GM10248 (cell line): ENCODE data around the gene TMEM9.
A peak's percentile ranks its signal among the peaks of the same experiment; 100 is the strongest.

ENCODE experiments used
- CTCF ChIA-PET: fragments of 300-600 bp; sonication (Branson Sonifier 250); formaldehyde crosslinking; extraction: SDS; loops from one replicate; lab custom pipeline; 2021; ENCODE audit warnings: antibody characterized with exemption; lab: Yijun Ruan, JAX
- POLR2A ChIA-PET: fragments of 350-650 bp; sonication (Branson Sonifier 250); formaldehyde crosslinking; extraction: SDS; loops from one replicate; lab custom pipeline; 2020; ENCODE audit warnings: antibody characterized with exemption; lab: Yijun Ruan, JAX
- DNase-seq: peaks from one replicate; pipeline ENCODE4 v3.0.0; 2012; ENCODE audit errors: extremely low spot score
- TF ChIP-seq, protein P1 (sequence below): IDR thresholded peaks from 2 replicates; pipeline ENCODE4 v1.5.1; 2012; ENCODE audit warnings: mild to moderate bottlenecking, low read depth; ENCODE audit errors: extremely low read depth, missing control alignments, control extremely low read depth

TMEM9 gene

DNA sequence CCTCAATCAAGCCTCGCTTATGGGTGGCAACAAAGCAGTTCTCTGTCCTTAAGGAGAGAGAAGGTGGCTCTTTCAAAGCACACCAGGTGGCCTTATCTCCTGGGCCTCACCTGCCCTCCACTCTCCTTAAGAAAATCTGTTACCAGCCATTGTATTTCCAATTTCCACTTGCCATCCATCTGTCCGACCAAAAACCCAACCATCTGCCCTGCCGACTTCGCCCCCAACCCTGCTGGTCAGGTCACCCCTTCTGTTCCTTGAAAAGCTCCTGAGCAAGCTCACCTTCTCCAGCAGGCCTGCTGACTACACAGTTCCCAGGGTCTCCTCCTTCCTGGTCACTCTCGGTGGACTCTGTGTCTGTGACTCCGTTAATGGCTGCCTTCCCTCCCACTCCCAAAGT lies 35.7 kb upstream of the TMEM9 start:
- ChIA-PET POLR2A (no interaction called here), CTCF (interaction anchor here (2.6 kb wide), 1 partner anchor 33 kb away, joined by 8 read pairs; no protein-coding TSS in a partner anchor)
- TF ChIP-seq, protein P1, sequence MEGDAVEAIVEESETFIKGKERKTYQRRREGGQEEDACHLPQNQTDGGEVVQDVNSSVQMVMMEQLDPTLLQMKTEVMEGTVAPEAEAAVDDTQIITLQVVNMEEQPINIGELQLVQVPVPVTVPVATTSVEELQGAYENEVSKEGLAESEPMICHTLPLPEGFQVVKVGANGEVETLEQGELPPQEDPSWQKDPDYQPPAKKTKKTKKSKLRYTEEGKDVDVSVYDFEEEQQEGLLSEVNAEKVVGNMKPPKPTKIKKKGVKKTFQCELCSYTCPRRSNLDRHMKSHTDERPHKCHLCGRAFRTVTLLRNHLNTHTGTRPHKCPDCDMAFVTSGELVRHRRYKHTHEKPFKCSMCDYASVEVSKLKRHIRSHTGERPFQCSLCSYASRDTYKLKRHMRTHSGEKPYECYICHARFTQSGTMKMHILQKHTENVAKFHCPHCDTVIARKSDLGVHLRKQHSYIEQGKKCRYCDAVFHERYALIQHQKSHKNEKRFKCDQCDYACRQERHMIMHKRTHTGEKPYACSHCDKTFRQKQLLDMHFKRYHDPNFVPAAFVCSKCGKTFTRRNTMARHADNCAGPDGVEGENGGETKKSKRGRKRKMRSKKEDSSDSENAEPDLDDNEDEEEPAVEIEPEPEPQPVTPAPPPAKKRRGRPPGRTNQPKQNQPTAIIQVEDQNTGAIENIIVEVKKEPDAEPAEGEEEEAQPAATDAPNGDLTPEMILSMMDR: no peak

DNA sequence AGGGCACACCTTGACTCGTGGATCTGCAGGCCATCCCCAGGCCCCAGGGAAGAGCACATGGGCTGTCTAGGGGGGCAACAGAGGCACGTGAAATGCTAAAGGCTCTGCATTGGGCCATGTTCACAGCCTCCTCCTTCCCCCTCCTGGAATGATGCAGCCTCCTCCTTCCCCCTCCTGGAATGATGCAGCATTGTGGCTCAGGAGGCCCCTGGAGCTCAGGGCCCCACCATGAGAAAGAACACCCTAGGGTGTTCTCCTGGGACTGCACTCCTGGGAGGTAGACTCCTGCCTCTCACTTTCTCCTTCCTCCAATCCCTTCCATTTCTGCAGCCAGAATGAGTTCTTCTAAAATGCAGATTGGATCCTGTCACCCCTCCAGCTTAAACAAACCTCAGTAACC lies 34.8 kb upstream of the TMEM9 start:
- ChIA-PET POLR2A (no interaction called here), CTCF (no interaction called here)
- TF ChIP-seq, protein P1: no peak
- DNase-seq: no peak

More for the DNA sequence above, 35.7 kb upstream of the TMEM9 start:
- DNase-seq: no peak

DNA sequence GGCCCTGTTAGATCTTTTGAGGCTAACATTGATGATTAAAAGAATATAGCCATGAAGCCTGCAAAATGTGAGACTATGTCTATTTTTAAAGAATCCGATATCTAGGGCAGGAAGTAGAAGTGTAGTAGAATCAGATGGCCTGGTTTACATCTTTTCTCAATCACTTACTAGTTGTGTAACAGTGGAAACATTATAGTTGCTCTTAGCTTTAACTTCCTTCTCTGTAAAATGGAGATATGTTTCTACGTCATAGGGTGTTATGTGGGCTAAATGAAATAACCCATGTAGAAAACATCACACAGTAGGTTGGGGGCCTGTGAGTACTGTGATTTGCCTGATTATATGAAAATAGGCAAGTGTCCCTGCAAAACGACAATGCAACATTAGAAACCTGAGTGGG lies 31.9 kb upstream of the TMEM9 start:
- CTCF ChIA-PET: interaction anchor here (1.2 to 1.5 kb wide), 2 partner anchors 43 to 68 kb away, joined by 3 read pairs; no protein-coding TSS in a partner anchor
- no peak for DNase-seq
- TF ChIP-seq, protein P1: no peak
- POLR2A ChIA-PET: no interaction called here

DNA sequence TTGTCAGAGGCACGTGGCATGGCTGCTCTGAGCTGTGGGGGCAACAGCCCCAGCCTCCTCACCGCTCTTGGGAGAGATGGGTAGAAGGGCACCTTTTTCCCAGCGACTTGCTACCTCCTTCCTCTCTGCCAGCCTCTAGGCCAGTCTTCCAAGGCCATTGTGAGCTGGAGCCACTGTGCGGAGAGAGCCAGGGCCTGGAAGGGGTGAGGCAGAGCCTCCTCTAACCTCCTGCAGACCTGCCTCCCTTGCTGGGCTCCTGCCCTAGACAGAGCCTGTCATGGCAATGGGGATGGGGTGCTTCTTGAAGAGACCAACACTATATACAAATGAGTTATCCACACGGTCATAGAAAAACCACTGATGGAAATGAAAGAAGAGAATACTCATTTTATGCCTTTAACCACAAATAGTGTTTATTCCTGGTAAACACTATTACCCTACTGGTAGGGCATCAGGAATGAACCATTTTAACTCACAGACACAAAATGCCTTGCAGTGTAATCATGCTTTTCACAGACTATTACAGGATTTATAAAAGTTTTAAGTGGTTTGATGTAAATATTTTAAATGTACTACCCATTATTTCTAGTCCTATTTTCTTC lies 31.4 kb upstream of the TMEM9 start:
- TF ChIP-seq, protein P1: no peak
- ChIA-PET CTCF (interaction anchor here (0.9 to 1.9 kb wide), 5 partner anchors 10 to 69 kb away, joined by 3 to 7 read pairs (median 3); no protein-coding TSS in a partner anchor), POLR2A (no interaction called here)
- no peak for DNase-seq

DNA sequence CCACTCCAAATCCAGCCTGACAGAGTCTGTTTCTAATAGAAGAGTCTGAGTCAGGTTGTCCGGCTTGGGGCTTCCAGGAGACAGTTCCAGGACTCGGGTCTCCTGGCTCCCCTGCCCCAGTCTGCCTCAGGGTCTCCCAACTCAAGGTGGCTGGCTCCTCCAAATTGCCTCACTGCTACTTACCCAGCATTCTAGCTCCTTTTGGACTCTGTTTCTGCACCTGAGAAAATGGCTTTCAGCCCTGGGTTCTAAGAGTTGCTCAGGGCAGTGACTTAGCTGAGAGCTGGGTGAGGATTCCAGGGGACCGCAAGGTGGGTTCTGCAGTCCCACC lies 30.8 kb upstream of the TMEM9 start:
- TF ChIP-seq, protein P1: no peak
- DNase-seq: no peak
- ChIA-PET POLR2A (no interaction called here), CTCF (interaction anchor here (0.9 to 1.9 kb wide), 6 partner anchors 10 to 42 kb away, joined by 3 to 8 read pairs (median 4); partner anchors contain the start of gene TMEM9)

DNA sequence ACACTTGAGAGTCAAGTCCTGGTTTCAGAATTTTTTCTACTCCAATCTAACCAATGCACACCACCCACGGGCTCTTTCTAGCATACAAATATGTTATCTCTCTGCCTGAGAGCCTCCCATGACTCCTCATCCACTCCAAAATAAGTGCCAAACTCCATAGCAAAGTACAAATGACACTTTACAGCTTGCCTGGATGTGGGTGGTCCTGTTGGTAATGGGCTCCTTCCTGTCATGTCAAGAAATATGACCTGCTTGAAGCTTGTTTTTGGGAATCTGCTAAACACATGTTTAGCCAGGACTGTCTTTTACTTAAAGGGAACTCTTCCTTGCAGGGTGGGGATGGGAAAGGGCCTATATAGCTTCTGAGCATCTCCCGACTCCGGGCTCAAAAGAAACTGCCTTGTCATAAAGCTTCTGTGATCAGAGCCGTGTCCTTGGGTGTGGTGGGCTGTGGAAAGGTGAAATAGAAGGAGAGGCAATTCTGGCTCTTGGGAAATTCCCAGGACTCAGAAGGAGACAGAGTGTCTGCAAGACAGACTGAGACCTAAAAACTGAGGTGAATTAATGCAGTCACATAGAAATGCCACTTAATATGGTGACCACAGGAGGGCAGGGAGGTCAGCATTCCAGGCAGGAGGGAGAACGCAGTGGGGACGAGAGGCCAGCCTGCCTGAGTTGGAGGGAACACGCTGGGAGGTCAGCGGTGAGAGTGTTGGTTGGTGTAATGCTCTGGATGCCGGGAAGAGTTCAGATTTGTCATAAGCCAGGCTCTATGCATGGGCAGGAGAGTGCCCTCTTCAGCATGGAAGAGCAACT lies 30.2 kb upstream of the TMEM9 start:
- DNase-seq: no peak
- CTCF ChIA-PET: interaction anchor here (0.9 to 1.9 kb wide), 6 partner anchors 9 to 35 kb away, joined by 3 to 8 read pairs (median 4); partner anchors contain the start of gene TMEM9
- POLR2A ChIA-PET: no interaction called here

More for the DNA sequence above, 30.2 kb upstream of the TMEM9 start:
- TF ChIP-seq, protein P1: peak; percentile 23
